Neural progenitor cell (in vitro differentiated cells): Measurements from ENCODE around the gene NAGA. TPM values are rescaled to one million over a fixed set of nuclear protein-coding genes. Genes with fewer than 3 reads are reported as not detected.
A peak's percentile ranks its signal among the peaks of the same experiment; 100 is the strongest.

Experiments used
- DNase-seq: peaks from one replicate; pipeline ENCODE4 v3.0.0-alpha.2; 2016; ENCODE audit warnings: low spot score
- H2AFZ ChIP-seq: fragments of 200-600 bp; sonication (generic); replicated peaks from 2 replicates; pipeline ENCODE4 v1.6.1; 2016; ENCODE audit warnings: antibody characterized with exemption
- H3F3A ChIP-seq: fragments of 200-600 bp; sonication (generic); 2 replicates; pipeline ENCODE4 v1.6.1; 2016; ENCODE audit warnings: antibody characterized with exemption, low read depth
- H3K27ac ChIP-seq: fragments of 200-600 bp; sonication (generic); 2 replicates; pipeline ENCODE4 v1.5.1; 2016; ENCODE audit warnings: mild to moderate bottlenecking
- H3K27me3 ChIP-seq: fragments of 200-600 bp; sonication (generic); 2 replicates; pipeline ENCODE4 v1.6.1; 2016; ENCODE audit warnings: mild to moderate bottlenecking, moderate library complexity
- H3K36me3 ChIP-seq: fragments of 200-600 bp; sonication (generic); 2 replicates; pipeline ENCODE4 v1.5.1; 2016
- H3K4me1 ChIP-seq: fragments of 200-600 bp; sonication (generic); 2 replicates; pipeline ENCODE4 v1.6.1; 2016; ENCODE audit warnings: mixed run types
- H3K4me2 ChIP-seq: fragments of 200-600 bp; sonication (generic); 2 replicates; pipeline ENCODE4 v1.6.1; 2016
- H3K4me3 ChIP-seq: fragments of 200-600 bp; sonication (generic); 2 replicates; pipeline ENCODE4 v1.5.1; 2016
- H3K79me2 ChIP-seq: fragments of 200-600 bp; sonication (generic); 2 replicates; pipeline ENCODE4 v1.6.1; 2016; ENCODE audit warnings: low read depth
- H3K9ac ChIP-seq: fragments of 200-600 bp; sonication (generic); 2 replicates; pipeline ENCODE4 v1.6.1; 2016
- H3K9me3 ChIP-seq: fragments of 200-600 bp; sonication (generic); 2 replicates; pipeline ENCODE4 v1.5.1; 2016; ENCODE audit warnings: low read depth
- H4K20me1 ChIP-seq: fragments of 200-600 bp; sonication (generic); 2 replicates; pipeline ENCODE4 v1.6.1; 2016; ENCODE audit warnings: low read depth
- H3K27ac Mint-ChIP-seq: 3 replicates; pipeline ENCODE4 v1.8.0; 2021; ENCODE audit warnings: mixed read lengths
- H3K27me3 Mint-ChIP-seq: 2 replicates; pipeline ENCODE4 v1.8.0; 2022; ENCODE audit warnings: low read depth, mild to moderate bottlenecking, inconsistent platforms, moderate library complexity, mixed read lengths; ENCODE audit not compliant: insufficient read depth
- H3K36me3 Mint-ChIP-seq: 3 replicates; pipeline ENCODE4 v1.8.0; 2021; ENCODE audit warnings: mixed read lengths
- H3K4me1 Mint-ChIP-seq: 3 replicates; pipeline ENCODE4 v1.8.0; 2021; ENCODE audit warnings: mixed read lengths
- H3K4me3 Mint-ChIP-seq: 3 replicates; pipeline ENCODE4 v1.8.0; 2021; ENCODE audit warnings: mild to moderate bottlenecking, moderate library complexity, mixed read lengths
- H3K9me3 Mint-ChIP-seq: 3 replicates; pipeline ENCODE4 v1.8.0; 2020; ENCODE audit warnings: mixed read lengths
- CTCF ChIP-seq: fragments of 200-600 bp; sonication (generic); IDR thresholded peaks from 2 replicates; pipeline ENCODE4 v1.5.1; 2017; ENCODE audit warnings: antibody characterized with exemption, mild to moderate bottlenecking
- EZH2 ChIP-seq: fragments of 200-600 bp; sonication (generic); IDR thresholded peaks from 2 replicates; pipeline ENCODE4 v1.6.1; 2017; ENCODE audit warnings: antibody characterized with exemption, mild to moderate bottlenecking, moderate library complexity
- EZH2phosphoT487 ChIP-seq: fragments of 200-600 bp; sonication (generic); IDR thresholded peaks from 2 replicates; pipeline ENCODE4 v1.6.1; 2017; ENCODE audit warnings: antibody characterized with exemption
- total RNA-seq: library from RNA; depleted of rRNA; stranded (reverse); fragments of >200 nt; gene quantifications from 2 replicates; pipeline ENCODE4 v1.2.3, GENCODE V29; 2015; ENCODE audit warnings: low replicate concordance

The NAGA gene
- total RNA-seq, 1 donor from 2014 or later, result 14.9 TPM

GRCh38 chr22:42066937-42067336 lies 3.7 kb downstream of the NAGA start:
- peaks cover 4% of the 10 kb centered on the region for H3K79me2 ChIP-seq
- no peak overlapping the region for H3K4me2 ChIP-seq
- DNase-seq, result no peak
- no peak for TF ChIP-seq EZH2
- no peak for TF ChIP-seq CTCF
- no peak for TF ChIP-seq EZH2phosphoT487
- no peak overlapping the region for H3K4me3 ChIP-seq
- Mint-ChIP-seq H3K4me1 (peaks cover 28% of the 10 kb centered on the region), H3K27ac (no peak overlapping the region), H3K9me3 (no peaks in the 10 kb centered on the region), H3K4me3 (no peak overlapping the region), H3K27me3 (peaks cover 5% of the 10 kb centered on the region), H3K36me3 (peaks cover 18% of the 10 kb centered on the region)
- H3K27me3 ChIP-seq, result no peaks in the 10 kb centered on the region
- no peaks in the 10 kb centered on the region for H3K9me3 ChIP-seq
- H3F3A ChIP-seq, result peaks cover 9% of the 10 kb centered on the region
- peaks cover 5% of the 10 kb centered on the region for H4K20me1 ChIP-seq
- no peak overlapping the region for H3K27ac ChIP-seq
- no peak overlapping the region for H3K9ac ChIP-seq
- peaks cover 9% of the 10 kb centered on the region for H3K4me1 ChIP-seq
- H2AFZ ChIP-seq, result no peak overlapping the region
- no peaks in the 10 kb centered on the region for H3K36me3 ChIP-seq

- Mint-ChIP-seq H3K9me3 (no peaks in the 10 kb centered on the region), H3K27me3 (peaks cover 5% of the 10 kb centered on the region), H3K36me3 (peaks cover 18% of the 10 kb centered on the region), H3K4me3 (no peak overlapping the region), H3K27ac (no peak overlapping the region), H3K4me1 (peaks cover 21% of the 10 kb centered on the region)
- Histone ChIP-seq H3K79me2 (peaks cover 4% of the 10 kb centered on the region), H3K9ac (no peak overlapping the region), H3K9me3 (no peaks in the 10 kb centered on the region), H3K4me2 (no peak overlapping the region), H3K4me3 (no peak overlapping the region), H3F3A (peaks cover 9% of the 10 kb centered on the region), H4K20me1 (peaks cover 5% of the 10 kb centered on the region), H3K27me3 (no peaks in the 10 kb centered on the region), H3K36me3 (no peaks in the 10 kb centered on the region), H3K4me1 (peaks cover 4% of the 10 kb centered on the region), H2AFZ (no peak overlapping the region), H3K27ac (no peak overlapping the region)
- TF ChIP-seq CTCF (no peak), EZH2phosphoT487 (no peak), EZH2 (no peak)
- DNase-seq, result no peak
These were observed 4.4 kb downstream of the NAGA start for GRCh38 chr22:42066126-42066761.

- Histone ChIP-seq H3K36me3 (no peaks in the 10 kb centered on the region), H2AFZ (no peak overlapping the region), H3K79me2 (peaks cover 4% of the 10 kb centered on the region), H3K9me3 (no peaks in the 10 kb centered on the region), H3K27ac (no peak overlapping the region), H3F3A (peaks cover 9% of the 10 kb centered on the region), H3K4me3 (no peak overlapping the region), H3K4me1 (peaks cover 4% of the 10 kb centered on the region), H4K20me1 (peaks cover 5% of the 10 kb centered on the region), H3K4me2 (no peak overlapping the region), H3K9ac (no peak overlapping the region), H3K27me3 (no peaks in the 10 kb centered on the region)
- Mint-ChIP-seq H3K4me3 (no peak overlapping the region), H3K9me3 (no peaks in the 10 kb centered on the region), H3K4me1 (peaks cover 15% of the 10 kb centered on the region), H3K27ac (peak overlapping the region; percentile 39), H3K27me3 (peaks cover 3% of the 10 kb centered on the region), H3K36me3 (peaks cover 23% of the 10 kb centered on the region)
- TF ChIP-seq EZH2, result no peak
- no peak for TF ChIP-seq CTCF
- TF ChIP-seq EZH2phosphoT487, result no peak
- no peak for DNase-seq
These were observed 5.0 kb downstream of the NAGA start for GRCh38 chr22:42065438-42066125.
